GM18873 (cell line): ENCODE results near the gene ABR.
"Not testable (repeated sequence)": the region's sequence is repeated elsewhere in the genome, so short reads cannot be mapped to it uniquely, and the experiment has no call there.

Experiments used
- ATAC-seq: cut with Tn5 transposase; IDR thresholded peaks from one replicate; pipeline ENCODE4 v1.9.1; 2021; ENCODE audit warnings: mild to moderate bottlenecking, moderate library complexity, moderate number of reproducible peaks; ENCODE audit not compliant: unreplicated experiment, low FRiP score

Gene ABR

GRCh38 chr17:1099242-1099641 lies 80.5 kb downstream of the ABR start:
- no peak for ATAC-seq

GRCh38 chr17:1097972-1098744 lies 81.6 kb downstream of the ABR start:
- ATAC-seq: not testable (repeated sequence)

- no peak for ATAC-seq
Measured at GRCh38 chr17:1096215-1096614, 83.6 kb downstream of the ABR start.

GRCh38 chr17:1095853-1096173 lies 84.0 kb downstream of the ABR start:
- ATAC-seq: no peak

- ATAC-seq: no peak
Measured at GRCh38 chr17:1095090-1095852, 84.5 kb downstream of the ABR start.

GRCh38 chr17:1094591-1094990 lies 85.2 kb downstream of the ABR start:
- ATAC-seq: no peak

GRCh38 chr17:1091900-1092299 lies 87.9 kb downstream of the ABR start:
- ATAC-seq: no peak

GRCh38 chr17:1091190-1091534 lies 88.6 kb downstream of the ABR start:
- no peak for ATAC-seq

- ATAC-seq: no peak
Measured at GRCh38 chr17:1090465-1091189, 89.2 kb downstream of the ABR start.

GRCh38 chr17:1089915-1090314 lies 89.9 kb downstream of the ABR start:
- no peak for ATAC-seq

GRCh38 chr17:1087381-1088241 lies 92.2 kb downstream of the ABR start:
- no peak for ATAC-seq

GRCh38 chr17:1083451-1084187 lies 96.2 kb downstream of the ABR start:
- no peak for ATAC-seq

GRCh38 chr17:1082579-1082978 lies 97.2 kb downstream of the ABR start:
- ATAC-seq: no peak

GRCh38 chr17:1078831-1079561 lies 100.8 kb downstream of the ABR start:
- ATAC-seq: no peak

- no peak for ATAC-seq
Measured at GRCh38 chr17:1077986-1078711, 101.6 kb downstream of the ABR start.

- no peak for ATAC-seq
Measured at GRCh38 chr17:1077581-1077985, 102.2 kb downstream of the ABR start.

GRCh38 chr17:1076982-1077302 lies 102.8 kb downstream of the ABR start:
- no peak for ATAC-seq

- ATAC-seq: no peak
Measured at GRCh38 chr17:1076299-1076981, 103.3 kb downstream of the ABR start.
